Measurements from ENCODE around the gene HIP1R.

The HIP1R gene

GRCh38 chr12:122860040-122860853 lies 25.0 kb downstream of the HIP1R start (continued):
- TF ChIP-seq, protein P1, sequence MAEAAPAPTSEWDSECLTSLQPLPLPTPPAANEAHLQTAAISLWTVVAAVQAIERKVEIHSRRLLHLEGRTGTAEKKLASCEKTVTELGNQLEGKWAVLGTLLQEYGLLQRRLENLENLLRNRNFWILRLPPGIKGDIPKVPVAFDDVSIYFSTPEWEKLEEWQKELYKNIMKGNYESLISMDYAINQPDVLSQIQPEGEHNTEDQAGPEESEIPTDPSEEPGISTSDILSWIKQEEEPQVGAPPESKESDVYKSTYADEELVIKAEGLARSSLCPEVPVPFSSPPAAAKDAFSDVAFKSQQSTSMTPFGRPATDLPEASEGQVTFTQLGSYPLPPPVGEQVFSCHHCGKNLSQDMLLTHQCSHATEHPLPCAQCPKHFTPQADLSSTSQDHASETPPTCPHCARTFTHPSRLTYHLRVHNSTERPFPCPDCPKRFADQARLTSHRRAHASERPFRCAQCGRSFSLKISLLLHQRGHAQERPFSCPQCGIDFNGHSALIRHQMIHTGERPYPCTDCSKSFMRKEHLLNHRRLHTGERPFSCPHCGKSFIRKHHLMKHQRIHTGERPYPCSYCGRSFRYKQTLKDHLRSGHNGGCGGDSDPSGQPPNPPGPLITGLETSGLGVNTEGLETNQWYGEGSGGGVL (tag by site-specific recombination; IDR thresholded peaks at IDR 0.05) = no peak
- TF ChIP-seq, protein P2, sequence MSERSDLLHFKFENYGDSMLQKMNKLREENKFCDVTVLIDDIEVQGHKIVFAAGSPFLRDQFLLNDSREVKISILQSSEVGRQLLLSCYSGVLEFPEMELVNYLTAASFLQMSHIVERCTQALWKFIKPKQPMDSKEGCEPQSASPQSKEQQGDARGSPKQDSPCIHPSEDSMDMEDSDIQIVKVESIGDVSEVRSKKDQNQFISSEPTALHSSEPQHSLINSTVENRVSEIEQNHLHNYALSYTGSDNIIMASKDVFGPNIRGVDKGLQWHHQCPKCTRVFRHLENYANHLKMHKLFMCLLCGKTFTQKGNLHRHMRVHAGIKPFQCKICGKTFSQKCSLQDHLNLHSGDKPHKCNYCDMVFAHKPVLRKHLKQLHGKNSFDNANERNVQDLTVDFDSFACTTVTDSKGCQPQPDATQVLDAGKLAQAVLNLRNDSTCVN (tag by site-specific recombination; optimal IDR thresholded peaks at IDR 0.05) = no peak
- TF ChIP-seq, protein P3, sequence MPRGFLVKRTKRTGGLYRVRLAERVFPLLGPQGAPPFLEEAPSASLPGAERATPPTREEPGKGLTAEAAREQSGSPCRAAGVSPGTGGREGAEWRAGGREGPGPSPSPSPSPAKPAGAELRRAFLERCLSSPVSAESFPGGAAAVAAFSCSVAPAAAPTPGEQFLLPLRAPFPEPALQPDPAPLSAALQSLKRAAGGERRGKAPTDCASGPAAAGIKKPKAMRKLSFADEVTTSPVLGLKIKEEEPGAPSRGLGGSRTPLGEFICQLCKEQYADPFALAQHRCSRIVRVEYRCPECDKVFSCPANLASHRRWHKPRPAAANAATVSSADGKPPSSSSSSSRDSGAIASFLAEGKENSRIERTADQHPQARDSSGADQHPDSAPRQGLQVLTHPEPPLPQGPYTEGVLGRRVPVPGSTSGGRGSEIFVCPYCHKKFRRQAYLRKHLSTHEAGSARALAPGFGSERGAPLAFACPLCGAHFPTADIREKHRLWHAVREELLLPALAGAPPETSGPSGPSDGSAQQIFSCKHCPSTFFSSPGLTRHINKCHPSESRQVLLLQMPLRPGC (tag by site-specific recombination; IDR thresholded peaks at IDR 0.05) = no peak
- TF ChIP-seq ZNF175 (tag by site-specific recombination; IDR thresholded peaks at IDR 0.05) = no peak
- TF ChIP-seq ZNF114 (tag by site-specific recombination; IDR thresholded peaks at IDR 0.05) = no peak
- 0 out of 2 replicates have a peak, but pooled peaks have one; percentile 59 for TF ChIP-seq ZNF660 (tag by site-specific recombination; IDR thresholded peaks at IDR 0.05)
- TF ChIP-seq ZNF24 (tag by site-specific recombination; IDR thresholded peaks at IDR 0.05) = no peak
- TF ChIP-seq WT1 (tag by site-specific recombination; IDR thresholded peaks at IDR 0.05) = no peak
- TF ChIP-seq ZSCAN30 (tag by site-specific recombination; IDR thresholded peaks at IDR 0.05) = 0 out of 2 replicates have a peak, but pooled peaks have one; percentile 31
- peak; percentile 30; the same call in 1 of the 2 replicates for TF ChIP-seq GLIS2 (tag by site-specific recombination; IDR thresholded peaks at IDR 0.05)
- no peak for TF ChIP-seq ZNF571 (tag by site-specific recombination; IDR thresholded peaks at IDR 0.05)
- no peak for TF ChIP-seq ZNF596 (tag by site-specific recombination; IDR thresholded peaks at IDR 0.05)
- TF ChIP-seq SETDB1 (IDR thresholded peaks at IDR 0.05; ENCODE audit: insufficient read length, low read length) = no peak
- peak; percentile 86 for TF ChIP-seq CTCF (tag by site-specific recombination; IDR thresholded peaks at IDR 0.05)
- peak; percentile 94 for TF ChIP-seq BCL11A (tag by site-specific recombination; IDR thresholded peaks at IDR 0.05; ENCODE audit: low read depth)

GRCh38 chr12:122860854-122861586 lies 25.8 kb downstream of the HIP1R start:
- ChIA-PET POLR2A (interaction anchor here (0.8 to 1.5 kb wide), 3 partner anchors 105 to 372 kb away, joined by 3 to 4 read pairs (median 3); partner anchors contain the start of genes ABCB9 and MPHOSPH9), CTCF (interaction anchor here (0.7 to 7.5 kb wide), 18 partner anchors 9 to 741 kb away, joined by 3 to 105 read pairs (median 5); partner anchors contain the start of genes DDX55 and OGFOD2)
- TF ChIP-seq SP3 (tag by site-specific recombination; IDR thresholded peaks at IDR 0.05) (no peak), SCRT2 (tag by site-specific recombination; IDR thresholded peaks at IDR 0.05) (0 out of 2 replicates have a peak, but pooled peaks have one; percentile 22)
- Histone ChIP-seq H3K27ac (ENCODE audit: extremely low read depth, low read depth, low read length) (no peak overlapping the region), H3K4me3 (ENCODE audit: low read depth, low read length) (no peak overlapping the region), H3K9me3 (ENCODE audit: control insufficient read depth, insufficient read depth, low read depth, low read length) (no peaks in the 10 kb centered on the region), H3K36me3 (ENCODE audit: control insufficient read depth in 2 of 2, insufficient read depth in 1 of 2, low read length in 2 of 2) (peaks cover 0 to 57% of the 10 kb centered on the region in 2 experiments; a peak in 1 of 3 replicates), H3K4me1 (ENCODE audit: control insufficient read depth, insufficient read depth, low read length) (no peaks in the 10 kb centered on the region)

Measured in HEK293 (cell line).